ENCODE measurements around the gene VAT1L.

DNA sequence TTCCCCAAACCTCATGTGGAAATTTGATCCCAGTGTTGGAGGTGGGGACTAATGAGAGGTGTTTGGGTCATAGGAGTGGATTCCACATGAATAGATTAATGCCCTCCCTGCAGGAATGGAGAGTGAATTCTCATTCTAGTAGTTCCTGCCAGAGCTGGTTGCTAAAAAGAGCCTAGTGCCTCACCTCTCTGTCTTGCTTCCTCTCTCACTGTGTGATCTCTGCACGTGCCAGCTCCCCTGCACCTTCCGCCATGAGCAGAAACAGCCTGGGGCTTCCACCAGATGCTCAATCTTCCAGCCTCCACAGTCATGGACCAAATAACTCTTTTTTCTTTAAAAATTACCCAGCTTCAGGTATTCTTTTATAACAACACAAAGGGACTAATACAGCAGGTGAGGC is 161.1 kb downstream of the VAT1L start:
- no peak for TF ChIP-seq EP300 (IDR thresholded peaks at IDR 0.05)
- no peak for TF ChIP-seq POLR2A (IDR thresholded peaks at IDR 0.05)

All from ovary (tissue), 1 donor.